Inflammatory macrophage treated with lipopolysaccharide for 4 hours (primary cell): Measurements from ENCODE around the gene MUC12.
A peak's percentile ranks its signal among the peaks of the same experiment; 100 is the strongest.
"Not testable (repeated sequence)": the region's sequence is repeated elsewhere in the genome, so short reads cannot be mapped to it uniquely, and the experiment has no call there.

Experiments used
- DNase-seq: peaks from one replicate; pipeline ENCODE4 v3.0.0-alpha.2; 2020

MUC12 gene

DNA sequence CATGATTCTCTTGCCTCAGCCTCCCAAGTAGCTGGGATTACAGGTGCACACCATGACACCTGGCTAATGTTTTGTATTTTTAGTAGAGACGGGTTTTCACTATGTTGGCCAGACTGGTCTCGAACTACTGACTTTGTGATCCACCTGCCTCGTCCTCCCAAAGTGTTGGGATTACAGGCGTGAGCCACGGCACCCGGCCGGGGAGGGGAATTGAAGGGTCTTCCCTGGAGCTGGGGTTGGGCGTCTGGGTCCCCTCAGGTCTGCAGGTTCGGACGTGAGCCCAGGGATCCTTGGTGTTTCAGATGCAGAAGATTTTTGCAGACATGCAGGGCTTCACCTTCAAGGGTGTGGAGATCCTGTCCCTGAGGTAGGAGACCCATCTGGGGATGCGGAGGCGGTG lies 6.0 kb upstream of the MUC12 start:
- DNase-seq, result no peak

DNA sequence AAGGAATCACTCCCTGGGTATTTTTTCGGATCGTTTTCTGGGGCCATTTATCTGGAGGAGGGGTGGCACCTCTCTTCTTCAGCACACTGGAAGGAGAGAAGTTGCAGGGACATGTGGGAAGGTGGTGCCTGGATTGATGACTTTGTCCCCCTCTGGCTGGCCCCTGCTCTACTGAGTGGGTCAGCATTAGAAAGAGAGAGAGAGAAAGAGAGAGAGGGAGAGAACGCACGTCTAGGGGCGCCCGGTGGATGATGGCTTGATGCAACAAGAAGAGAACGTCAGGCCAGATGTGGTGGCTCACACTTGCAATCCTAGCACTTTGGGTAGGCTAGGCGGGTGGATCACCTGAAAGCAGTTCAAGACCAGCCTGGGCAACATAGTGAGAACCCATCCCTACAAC lies 5.5 kb upstream of the MUC12 start:
- DNase-seq, result no peak

DNA sequence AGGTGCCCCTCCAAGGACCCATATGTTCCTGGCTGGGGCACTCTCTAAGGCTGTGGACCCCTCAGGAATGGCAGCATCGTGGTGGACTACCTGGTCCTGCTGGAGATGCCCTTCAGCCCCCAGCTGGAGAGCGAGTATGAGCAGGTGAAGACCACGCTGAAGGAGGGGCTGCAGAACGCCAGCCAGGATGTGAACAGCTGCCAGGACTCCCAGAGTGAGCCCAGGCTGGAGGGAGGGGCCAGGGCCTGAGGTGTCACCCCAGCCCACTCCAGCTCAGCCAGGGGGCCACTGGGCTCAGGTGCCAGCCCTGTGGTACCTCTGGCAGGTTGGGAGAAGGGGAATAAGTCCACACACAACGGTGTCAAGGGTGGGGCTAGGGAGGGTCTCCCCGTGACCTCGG lies 4.7 kb upstream of the MUC12 start:
- DNase-seq, result no peak

DNA sequence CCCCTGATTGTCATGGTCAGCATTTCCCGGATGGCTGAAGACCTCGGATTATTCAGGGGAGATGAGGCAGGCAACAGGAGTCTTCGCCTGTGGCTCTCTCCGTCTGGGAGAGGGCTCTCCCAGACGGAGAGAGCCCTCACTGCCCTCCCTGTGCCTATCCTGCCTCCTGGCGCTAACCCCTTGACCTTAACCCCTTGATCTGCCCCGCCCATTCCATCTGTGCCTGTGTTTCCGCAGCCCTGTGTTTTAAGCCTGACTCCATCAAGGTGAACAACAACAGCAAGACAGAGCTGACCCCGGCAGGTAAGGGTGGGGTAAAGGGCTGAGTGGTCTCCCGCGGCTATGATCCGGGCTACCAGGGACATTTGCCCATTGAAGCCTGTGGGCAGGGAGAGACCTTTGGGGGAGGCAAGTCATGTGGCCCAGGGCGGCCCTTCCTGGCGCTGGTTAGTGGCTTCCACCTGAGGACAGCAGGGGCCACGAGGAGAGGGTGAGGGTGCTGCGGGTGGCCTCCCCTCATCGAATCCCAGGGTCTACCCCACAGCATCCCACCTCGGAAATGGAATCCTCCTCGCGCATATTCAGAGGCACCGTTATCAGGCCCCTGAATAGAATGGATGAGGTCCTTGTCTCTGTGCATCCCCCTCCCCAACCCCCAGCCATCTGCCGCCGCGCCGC lies 4.2 kb upstream of the MUC12 start:
- DNase-seq, result no peak

DNA sequence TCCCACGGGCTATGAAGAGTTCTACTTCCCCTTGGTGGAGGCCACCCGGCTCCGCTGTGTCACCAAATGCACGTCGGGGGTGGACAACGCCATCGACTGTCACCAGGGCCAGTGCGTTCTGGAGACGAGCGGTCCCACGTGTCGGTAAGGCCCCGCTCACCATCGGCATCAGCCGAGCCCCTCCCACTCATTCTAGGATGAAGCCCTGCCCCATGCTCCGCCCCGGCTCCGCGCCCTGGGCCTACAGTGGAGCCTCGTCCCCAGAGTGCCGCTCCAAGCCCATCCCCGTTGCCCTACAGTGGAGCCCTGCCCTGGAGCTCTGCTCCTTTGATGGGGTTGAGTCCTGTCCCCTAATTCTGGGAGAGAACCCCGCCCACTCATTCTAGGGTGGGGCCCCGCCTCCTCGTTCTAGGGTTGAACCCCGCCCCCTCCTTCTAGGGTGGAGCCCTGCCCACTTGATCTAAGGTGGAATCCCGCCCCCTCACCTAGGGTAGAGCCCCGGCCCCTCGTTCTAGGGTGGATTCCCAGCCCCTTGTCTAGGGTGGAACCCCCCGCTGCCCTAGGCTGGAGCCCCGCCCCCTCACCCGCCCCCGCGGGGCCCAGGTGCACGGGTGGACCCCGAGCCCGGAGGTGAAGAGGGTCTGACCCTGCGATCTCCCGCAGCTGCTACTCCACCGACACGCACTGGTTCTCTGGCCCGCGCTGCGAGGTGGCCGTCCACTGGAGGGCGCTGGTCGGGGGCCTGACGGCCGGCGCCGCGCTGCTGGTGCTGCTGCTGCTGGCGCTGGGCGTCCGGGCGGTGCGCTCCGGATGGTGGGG lies 3.4 kb upstream of the MUC12 start:
- DNase-seq, result peak; percentile 75

DNA sequence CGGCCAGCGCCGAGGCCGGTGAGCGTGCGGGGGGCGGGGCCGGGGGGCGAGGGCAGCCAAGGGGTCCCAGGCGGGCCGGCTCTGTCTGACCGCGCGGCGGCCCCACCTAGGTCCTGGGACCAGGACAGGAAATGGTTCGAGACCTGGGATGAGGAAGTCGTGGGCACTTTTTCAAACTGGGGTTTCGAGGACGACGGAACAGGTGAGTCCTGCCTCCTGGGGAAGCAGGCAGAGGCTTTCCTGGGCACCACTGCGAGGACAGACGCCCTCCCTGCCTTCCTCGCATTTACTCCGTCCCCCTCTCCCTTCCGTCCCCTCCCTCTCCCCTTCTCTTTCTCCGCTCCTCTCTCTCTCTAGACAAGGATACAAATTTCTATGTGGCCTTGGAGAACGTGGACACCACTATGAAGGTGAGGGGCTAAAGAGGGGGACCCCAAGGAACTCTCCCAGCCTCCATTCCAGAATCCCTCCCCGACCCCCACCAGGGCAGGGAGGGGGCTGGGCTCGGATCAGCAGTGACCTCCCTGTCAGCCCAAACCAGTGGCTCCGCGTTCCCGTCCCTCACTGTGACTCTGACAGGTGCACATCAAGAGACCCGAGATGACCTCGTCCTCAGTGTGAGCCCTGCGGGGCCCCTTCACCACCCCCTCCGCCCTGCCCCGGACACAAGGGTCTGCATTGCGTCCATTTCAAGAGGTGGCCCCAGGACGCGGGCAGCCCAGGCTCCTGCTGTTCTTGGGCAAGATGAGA lies 2.6 kb upstream of the MUC12 start:
- no peak for DNase-seq

DNA sequence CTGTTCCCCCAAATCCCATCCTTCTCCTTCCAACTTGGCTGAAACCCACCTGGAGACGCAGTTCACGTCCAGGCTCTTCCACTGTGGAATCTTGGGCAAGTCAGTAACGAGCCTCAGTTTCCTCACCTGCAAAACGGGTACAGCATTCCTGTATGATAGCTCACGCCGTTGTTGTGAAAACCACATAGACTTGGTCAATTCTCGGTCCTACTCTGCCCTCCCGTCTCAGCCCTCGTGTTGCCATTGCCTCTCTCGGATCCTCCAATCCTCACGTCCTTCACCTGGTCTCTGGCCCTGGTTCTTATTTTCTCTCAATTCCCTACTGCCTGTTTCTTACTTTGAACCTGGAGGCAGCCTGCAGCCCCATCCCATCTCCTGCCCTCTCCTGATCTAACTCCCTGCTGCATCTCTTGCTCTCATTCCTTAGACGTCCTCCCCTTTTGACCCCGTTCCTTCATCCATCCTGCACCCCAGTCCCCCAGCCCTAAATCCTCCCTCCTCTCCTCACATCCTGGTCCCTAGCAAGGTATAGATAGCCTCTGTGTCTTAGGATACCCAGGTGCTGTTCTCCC lies 2.0 kb upstream of the MUC12 start:
- DNase-seq, result no peak

DNA sequence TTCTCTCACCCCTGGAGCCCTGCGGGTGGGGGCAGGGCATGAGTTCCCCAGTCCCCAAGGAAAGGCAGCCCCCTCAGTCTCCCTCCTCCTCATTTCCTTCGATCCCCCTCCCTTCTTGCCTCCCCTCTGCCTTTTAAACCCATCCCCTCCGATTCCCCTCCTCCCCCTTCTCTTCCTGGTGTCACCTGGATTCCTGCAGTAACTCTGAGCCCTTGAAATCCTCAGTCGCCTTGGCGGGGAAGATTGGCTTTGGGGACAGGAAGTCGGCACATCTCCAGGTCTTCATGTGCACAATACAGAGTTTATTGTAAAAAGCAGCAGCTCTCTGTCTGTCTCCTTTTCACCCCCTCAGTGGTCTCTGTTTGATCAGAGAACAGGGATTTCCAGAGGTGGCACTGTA lies 1.3 kb upstream of the MUC12 start:
- no peak for DNase-seq

DNA sequence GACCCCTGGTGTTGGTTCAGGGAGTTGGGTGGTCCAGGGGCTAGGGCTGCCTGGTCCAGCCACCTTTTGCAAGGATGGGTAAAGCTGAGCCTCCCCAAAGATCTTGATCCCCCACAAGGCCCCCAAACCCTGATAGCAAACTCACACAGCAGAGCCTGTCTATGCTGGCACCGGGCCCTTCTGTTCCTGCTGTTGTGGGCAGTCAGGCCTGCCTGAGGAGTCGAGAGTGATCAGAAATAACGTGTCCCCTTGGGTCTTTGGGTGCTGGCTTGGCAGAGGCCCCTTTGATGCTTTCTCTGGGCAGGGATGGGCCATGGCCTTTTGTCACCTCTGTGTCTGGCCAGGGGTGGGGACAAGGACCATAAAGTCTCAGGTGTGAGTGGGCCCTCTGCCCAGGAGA lies 715 bp upstream of the MUC12 start:
- no peak for DNase-seq

GRCh38 chr7:100971111-100972001 lies 2.0 kb downstream of the MUC12 start:
- DNase-seq, result no peak

DNA sequence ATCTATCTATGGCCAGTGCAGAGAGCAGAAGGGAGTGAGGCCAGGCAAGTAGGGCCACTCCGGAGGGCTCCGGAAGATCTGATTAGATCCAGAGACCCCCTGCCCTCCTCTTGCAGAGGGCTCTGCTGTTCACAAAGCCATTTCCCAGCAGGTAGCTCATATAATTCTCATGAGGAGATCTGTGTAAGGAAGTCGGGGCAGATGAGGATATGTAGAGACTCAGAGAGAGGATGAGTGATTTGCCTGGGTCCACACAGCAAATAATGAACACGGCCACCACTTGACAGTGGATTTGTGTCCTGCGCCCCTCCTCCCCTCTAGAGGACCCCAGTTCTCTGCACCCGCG lies 2.6 kb downstream of the MUC12 start:
- no peak for DNase-seq

DNA sequence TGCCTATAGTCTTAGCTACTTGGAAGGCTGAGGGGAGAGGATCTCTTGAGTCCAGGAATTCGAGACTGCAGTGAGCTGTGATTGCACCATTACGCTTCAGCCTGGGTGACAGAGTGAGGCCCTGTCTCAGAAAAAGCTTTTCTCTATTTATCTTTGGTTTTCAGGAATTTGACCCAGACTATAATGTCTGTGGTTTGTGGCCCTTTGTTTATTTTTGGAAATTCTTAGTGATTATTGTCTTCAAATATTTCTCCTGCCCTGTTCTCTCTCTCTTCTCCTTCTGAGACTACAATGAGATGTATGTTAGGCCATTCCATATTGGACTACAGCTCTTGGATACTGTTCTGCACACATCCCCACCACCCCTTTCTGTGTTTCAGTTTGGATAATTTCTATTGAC lies 4.7 kb downstream of the MUC12 start:
- no peak for DNase-seq

DNA sequence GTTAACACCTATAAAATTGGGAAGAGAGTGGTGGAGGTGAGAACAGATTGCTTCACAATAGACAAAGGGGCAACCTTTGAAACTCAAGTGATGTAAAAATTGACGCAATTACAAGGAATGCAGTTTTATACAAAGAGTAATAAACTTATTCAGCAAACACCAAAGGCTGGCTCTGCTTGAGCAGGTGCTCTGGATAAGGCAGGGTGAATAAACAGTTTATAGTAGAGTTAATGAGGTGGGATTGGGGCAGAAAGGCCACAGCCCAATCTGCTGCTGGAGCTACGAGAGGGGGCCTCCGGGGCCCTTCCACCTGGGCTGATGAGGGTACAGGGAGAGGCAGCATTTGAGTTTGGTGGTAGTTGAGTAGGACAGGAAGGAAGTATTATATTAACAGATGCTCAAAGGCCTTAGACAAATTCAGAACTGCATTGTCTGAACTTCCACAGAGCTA lies 6.0 kb downstream of the MUC12 start:
- no peak for DNase-seq

GRCh38 chr7:100978300-100978699 lies 8.9 kb downstream of the MUC12 start:
- DNase-seq, result no peak

- no peak for DNase-seq
Measured at GRCh38 chr7:100983451-100984187, 14.3 kb downstream of the MUC12 start.

DNA sequence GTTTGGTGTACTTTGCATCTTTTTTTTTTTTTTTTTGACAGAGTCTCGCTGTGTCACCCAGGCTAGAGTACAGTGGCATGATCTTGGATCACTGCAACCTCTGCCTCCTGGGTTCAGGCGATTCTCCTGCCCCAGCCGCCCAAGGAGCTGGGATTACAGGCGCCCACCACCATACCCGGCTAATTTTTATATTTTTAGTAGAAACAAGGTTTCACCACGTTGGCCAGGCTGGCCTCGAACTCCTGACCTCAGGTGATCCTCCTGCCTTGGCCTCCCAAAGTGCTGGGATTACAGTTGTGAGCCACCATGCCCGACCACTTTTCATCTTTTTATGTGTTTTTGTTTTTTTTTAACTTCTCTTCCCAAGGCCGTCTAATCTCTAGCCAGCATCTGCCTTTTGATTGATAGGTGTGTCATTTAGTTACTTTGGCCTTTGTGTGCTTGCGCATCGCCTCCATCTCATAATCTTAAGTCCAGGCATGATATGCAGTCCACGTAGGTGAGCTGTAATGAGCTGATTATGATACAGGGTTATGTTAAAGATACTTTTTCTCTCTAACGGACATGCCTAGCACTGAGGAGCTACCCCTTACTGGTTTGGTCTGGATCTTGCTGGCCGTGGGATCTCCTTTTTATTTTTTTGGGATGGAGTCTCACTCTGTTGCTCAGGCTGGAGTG lies 15.0 kb downstream of the MUC12 start:
- not testable (repeated sequence) for DNase-seq

DNA sequence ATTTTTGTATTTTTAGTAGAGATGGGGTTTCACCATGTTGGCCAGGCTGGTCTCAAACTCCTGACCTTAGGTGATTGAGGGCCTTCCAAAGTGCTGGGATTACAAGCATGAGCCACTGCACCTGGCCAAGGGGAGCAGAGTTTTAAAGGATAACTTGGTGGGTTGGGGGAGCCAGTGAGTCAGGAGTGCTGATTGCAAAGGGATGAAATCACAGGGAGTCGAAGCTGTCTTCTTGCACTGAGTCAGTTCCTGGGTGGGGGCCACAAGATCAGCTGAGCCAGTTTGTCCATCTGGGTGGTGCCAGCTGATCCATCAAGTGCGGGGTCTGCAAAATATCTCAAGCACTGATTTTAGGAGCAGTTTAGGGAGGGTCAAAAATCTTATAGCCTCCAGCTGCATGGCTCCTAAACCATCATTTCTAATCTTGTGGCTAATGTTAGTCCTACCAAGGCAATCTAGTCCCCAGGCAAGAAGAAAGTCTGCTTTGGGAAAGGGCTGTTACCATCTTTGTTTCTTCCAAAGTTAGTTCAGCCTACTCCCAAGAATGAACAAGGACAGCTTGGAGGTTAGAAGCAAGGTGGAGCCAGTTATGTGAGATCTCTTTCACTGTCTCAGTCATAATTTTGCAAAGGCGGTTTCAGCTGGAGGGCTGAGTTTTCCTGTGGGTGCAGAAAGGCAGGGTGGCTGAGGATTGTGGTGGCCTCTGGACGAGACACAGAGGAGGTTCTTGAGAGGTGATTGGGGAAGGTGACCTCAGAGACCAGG lies 15.8 kb downstream of the MUC12 start:
- DNase-seq, result not testable (repeated sequence)

DNA sequence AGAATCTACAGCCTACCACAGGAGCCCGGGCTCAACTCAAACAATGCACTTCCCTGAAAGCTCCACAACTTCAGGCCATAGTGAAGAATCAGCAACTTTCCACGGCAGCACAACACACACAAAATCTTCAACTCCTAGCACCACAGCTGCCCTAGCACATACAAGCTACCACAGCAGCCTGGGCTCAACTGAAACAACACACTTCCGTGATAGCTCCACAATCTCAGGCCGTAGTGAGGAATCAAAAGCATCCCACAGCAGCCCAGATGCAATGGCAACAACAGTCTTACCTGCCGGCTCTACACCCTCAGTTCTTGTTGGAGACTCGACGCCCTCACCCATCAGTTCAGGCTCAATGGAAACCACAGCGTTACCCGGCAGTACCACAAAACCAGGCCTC lies 22.3 kb downstream of the MUC12 start:
- DNase-seq, result no peak

- DNase-seq, result not testable (repeated sequence)
Measured at GRCh38 chr7:100992280-100992679, 22.9 kb downstream of the MUC12 start.

- not testable (repeated sequence) for DNase-seq
Measured at GRCh38 chr7:100994671-100995070, 25.3 kb downstream of the MUC12 start.
